ENCODE data around the gene JUN. TPM values are rescaled to one million over a fixed set of nuclear protein-coding genes. Genes with fewer than 3 reads are reported as not detected.

Gene JUN
- total RNA-seq, 2 donors from 2014 or later, result 15.1 to 16.3 TPM

DNA sequence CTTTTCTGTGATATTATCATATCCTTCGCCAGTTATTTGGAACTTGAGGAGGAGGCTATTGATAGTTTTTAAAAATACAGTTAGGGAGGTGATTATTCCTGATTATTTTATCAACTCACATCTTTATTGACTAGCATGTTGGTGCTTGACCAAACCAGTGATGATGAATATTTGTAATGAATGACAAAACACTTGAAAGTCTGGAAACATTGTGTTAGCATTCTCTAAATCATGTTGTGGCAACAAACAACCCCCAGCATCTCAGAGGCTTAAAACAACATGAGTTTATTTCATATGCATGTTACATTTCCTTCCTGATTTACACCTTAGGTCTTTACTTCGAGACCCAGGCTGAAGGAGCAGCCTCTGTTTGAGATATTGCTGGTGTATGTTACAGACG, 10.7 kb upstream of the JUN start:
- Mint-ChIP-seq H3K9me3 (no peaks in the 10 kb centered on the region), H3K27me3 (ENCODE audit: insufficient read depth) (peaks cover 14% of the 10 kb centered on the region), H3K27ac (no peak overlapping the region), H3K36me3 (ENCODE audit: low read depth) (no peaks in the 10 kb centered on the region), H3K4me3 (no peak overlapping the region), H3K4me1 (peaks cover 5% of the 10 kb centered on the region)
- TF ChIP-seq, protein P1, sequence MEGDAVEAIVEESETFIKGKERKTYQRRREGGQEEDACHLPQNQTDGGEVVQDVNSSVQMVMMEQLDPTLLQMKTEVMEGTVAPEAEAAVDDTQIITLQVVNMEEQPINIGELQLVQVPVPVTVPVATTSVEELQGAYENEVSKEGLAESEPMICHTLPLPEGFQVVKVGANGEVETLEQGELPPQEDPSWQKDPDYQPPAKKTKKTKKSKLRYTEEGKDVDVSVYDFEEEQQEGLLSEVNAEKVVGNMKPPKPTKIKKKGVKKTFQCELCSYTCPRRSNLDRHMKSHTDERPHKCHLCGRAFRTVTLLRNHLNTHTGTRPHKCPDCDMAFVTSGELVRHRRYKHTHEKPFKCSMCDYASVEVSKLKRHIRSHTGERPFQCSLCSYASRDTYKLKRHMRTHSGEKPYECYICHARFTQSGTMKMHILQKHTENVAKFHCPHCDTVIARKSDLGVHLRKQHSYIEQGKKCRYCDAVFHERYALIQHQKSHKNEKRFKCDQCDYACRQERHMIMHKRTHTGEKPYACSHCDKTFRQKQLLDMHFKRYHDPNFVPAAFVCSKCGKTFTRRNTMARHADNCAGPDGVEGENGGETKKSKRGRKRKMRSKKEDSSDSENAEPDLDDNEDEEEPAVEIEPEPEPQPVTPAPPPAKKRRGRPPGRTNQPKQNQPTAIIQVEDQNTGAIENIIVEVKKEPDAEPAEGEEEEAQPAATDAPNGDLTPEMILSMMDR (conservative IDR thresholded peaks at IDR 0.05), result no peak
- no peak overlapping the region for H3K27ac ChIP-seq (ENCODE audit: low read depth, low read length)
- no peak overlapping the region for H3K4me3 ChIP-seq (ENCODE audit: low read length)
- no peak for DNase-seq
- no peak overlapping the region for H3K9ac ChIP-seq (ENCODE audit: extremely low read depth, low read length, poor library complexity, severe bottlenecking)
- 80% methylated on average over 3 of the region's 3 CpGs; no CpG with 5 or more reads in 1 of the 2 experiments for WGBS, 2 experiments (ENCODE audit: insufficient coverage in 1 of 2, insufficient read length in 1 of 2)
- H3K27me3 ChIP-seq (ENCODE audit: control insufficient read depth, insufficient read depth, low read length, poor library complexity, severe bottlenecking), result peaks cover 9% of the 10 kb centered on the region
- H3K36me3 ChIP-seq (ENCODE audit: control insufficient read depth, insufficient read depth, low read length), result no peaks in the 10 kb centered on the region
- H3K4me1 ChIP-seq (ENCODE audit: control insufficient read depth, insufficient read depth, low read length), result no peaks in the 10 kb centered on the region
- H3K9me3 ChIP-seq (ENCODE audit: control insufficient read depth, low read length), result no peaks in the 10 kb centered on the region

DNA sequence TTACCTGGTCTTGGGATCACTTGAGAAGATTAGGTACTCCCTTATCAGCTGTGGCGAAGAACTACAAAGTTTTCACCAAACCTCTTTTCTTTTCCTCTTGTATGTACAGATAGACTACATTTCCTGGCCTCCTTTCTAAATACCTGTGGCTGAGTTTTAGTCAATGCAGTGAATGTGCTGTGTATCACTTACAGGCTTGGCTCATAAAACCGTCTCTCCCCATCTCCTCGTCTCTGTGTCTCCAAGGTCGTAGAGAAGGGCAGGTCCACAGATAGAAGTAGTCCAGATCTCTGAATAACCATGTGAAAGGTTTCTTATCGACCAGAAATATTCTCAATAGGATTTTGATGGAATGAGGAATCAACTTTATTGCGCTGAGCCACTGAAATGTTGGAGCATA, 9.0 kb upstream of the JUN start:
- WGBS, 2 experiments (ENCODE audit: insufficient coverage in 1 of 2, insufficient read length in 1 of 2), result 91 to 92% methylated on average over 5 to 6 of the region's 6 CpGs

DNA sequence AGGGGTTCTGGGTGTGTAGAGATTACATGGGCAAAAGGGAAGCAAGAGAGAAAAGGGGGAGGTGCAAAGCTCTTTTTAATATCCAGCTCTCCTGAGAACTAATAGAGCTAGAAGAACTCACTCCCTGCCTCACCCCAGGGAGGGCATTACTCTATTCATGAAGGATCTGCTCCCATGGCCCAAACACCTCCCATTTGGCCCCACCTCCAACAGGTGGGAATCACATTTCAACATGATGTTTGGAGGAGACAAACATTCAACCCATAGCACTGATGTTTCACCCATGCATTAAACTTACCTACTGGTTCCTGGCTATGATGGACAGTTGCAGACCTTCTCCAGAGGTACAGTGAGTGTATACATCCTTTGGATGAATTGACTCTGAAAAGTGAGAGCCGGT, 7.3 kb upstream of the JUN start:
- DNase-seq, result peak; percentile 38
- H3K9me3 ChIP-seq (ENCODE audit: control insufficient read depth, low read length), result peaks cover 12% of the 10 kb centered on the region
- WGBS, 2 experiments (ENCODE audit: insufficient coverage in 1 of 2, insufficient read length in 1 of 2), result 89% methylated on average over 1 of the region's 1 CpG; no CpG with 5 or more reads in 1 of the 2 experiments
- Mint-ChIP-seq H3K9me3 (peaks cover 10% of the 10 kb centered on the region), H3K4me1 (peaks cover 11% of the 10 kb centered on the region), H3K27me3 (ENCODE audit: insufficient read depth) (peaks cover 11% of the 10 kb centered on the region), H3K4me3 (no peak overlapping the region), H3K27ac (no peak overlapping the region), H3K36me3 (ENCODE audit: low read depth) (no peaks in the 10 kb centered on the region)
- no peak overlapping the region for H3K27ac ChIP-seq (ENCODE audit: low read depth, low read length)
- peaks cover 9% of the 10 kb centered on the region for H3K27me3 ChIP-seq (ENCODE audit: control insufficient read depth, insufficient read depth, low read length, poor library complexity, severe bottlenecking)
- no peak overlapping the region for H3K4me3 ChIP-seq (ENCODE audit: low read length)
- TF ChIP-seq, protein P1 (conservative IDR thresholded peaks at IDR 0.05), result no peak
- H3K9ac ChIP-seq (ENCODE audit: extremely low read depth, low read length, poor library complexity, severe bottlenecking), result no peak overlapping the region
- H3K4me1 ChIP-seq (ENCODE audit: control insufficient read depth, insufficient read depth, low read length), result no peaks in the 10 kb centered on the region
- H3K36me3 ChIP-seq (ENCODE audit: control insufficient read depth, insufficient read depth, low read length), result no peaks in the 10 kb centered on the region

More for the DNA sequence above, 9.0 kb upstream of the JUN start:
- peaks cover 8% of the 10 kb centered on the region for H3K4me1 Mint-ChIP-seq
- Histone ChIP-seq H3K36me3 (ENCODE audit: control insufficient read depth, insufficient read depth, low read length) (no peaks in the 10 kb centered on the region), H3K4me1 (ENCODE audit: control insufficient read depth, insufficient read depth, low read length) (no peaks in the 10 kb centered on the region), H3K27ac (ENCODE audit: low read depth, low read length) (no peak overlapping the region), H3K9ac (ENCODE audit: extremely low read depth, low read length, poor library complexity, severe bottlenecking) (no peak overlapping the region), H3K9me3 (ENCODE audit: control insufficient read depth, low read length) (peaks cover 12% of the 10 kb centered on the region), H3K27me3 (ENCODE audit: control insufficient read depth, insufficient read depth, low read length, poor library complexity, severe bottlenecking) (peaks cover 9% of the 10 kb centered on the region), H3K4me3 (ENCODE audit: low read length) (no peak overlapping the region)
- H3K27ac Mint-ChIP-seq, result no peak overlapping the region
- H3K9me3 Mint-ChIP-seq, result peaks cover 10% of the 10 kb centered on the region
- H3K4me3 Mint-ChIP-seq, result no peak overlapping the region
- no peaks in the 10 kb centered on the region for H3K36me3 Mint-ChIP-seq (ENCODE audit: low read depth)
- peaks cover 9% of the 10 kb centered on the region for H3K27me3 Mint-ChIP-seq (ENCODE audit: insufficient read depth)
- TF ChIP-seq, protein P1 (conservative IDR thresholded peaks at IDR 0.05), result no peak
- no peak for DNase-seq
